HG02981 (cell line): ENCODE measurements around the gene STK35.

Experiments used
- ATAC-seq: cut with Tn5 transposase; IDR thresholded peaks from one replicate; pipeline ENCODE4 v1.9.1; 2021; ENCODE audit warnings: mild to moderate bottlenecking, moderate library complexity; ENCODE audit not compliant: unreplicated experiment

STK35 gene

GRCh38 chr20:2103461-2104153 lies 2.0 kb downstream of the STK35 start:
- ATAC-seq, result no peak

- ATAC-seq, result no peak
These were observed 2.6 kb downstream of the STK35 start for GRCh38 chr20:2104236-2104635.

- no peak for ATAC-seq
These were observed 6.9 kb downstream of the STK35 start for GRCh38 chr20:2108498-2108897.

- ATAC-seq, result no peak
These were observed 7.4 kb downstream of the STK35 start for GRCh38 chr20:2108987-2109386.

- no peak for ATAC-seq
These were observed 8.0 kb downstream of the STK35 start for GRCh38 chr20:2109425-2110210.

- no peak for ATAC-seq
These were observed 11.3 kb downstream of the STK35 start for GRCh38 chr20:2112910-2113309.

- ATAC-seq, result no peak
These were observed 12.7 kb downstream of the STK35 start for GRCh38 chr20:2114127-2114959.

- ATAC-seq, result no peak
These were observed 13.5 kb downstream of the STK35 start for GRCh38 chr20:2114990-2115681.

- no peak for ATAC-seq
These were observed 14.7 kb downstream of the STK35 start for GRCh38 chr20:2116170-2116940.

- no peak for ATAC-seq
These were observed 17.2 kb downstream of the STK35 start for GRCh38 chr20:2118783-2119182.

GRCh38 chr20:2122936-2123335 lies 21.3 kb downstream of the STK35 start:
- ATAC-seq, result no peak

GRCh38 chr20:2123720-2124119 lies 22.1 kb downstream of the STK35 start:
- ATAC-seq, result no peak

- ATAC-seq, result no peak
These were observed 23.1 kb downstream of the STK35 start for GRCh38 chr20:2124564-2125213.

- no peak for ATAC-seq
These were observed 24.0 kb downstream of the STK35 start for GRCh38 chr20:2125474-2126112.

GRCh38 chr20:2127238-2127637 lies 25.6 kb downstream of the STK35 start:
- no peak for ATAC-seq

- no peak for ATAC-seq
These were observed 26.9 kb downstream of the STK35 start for GRCh38 chr20:2128542-2128941.

GRCh38 chr20:2130062-2130591 lies 28.5 kb downstream of the STK35 start:
- no peak for ATAC-seq

GRCh38 chr20:2130683-2131082 lies 29.1 kb downstream of the STK35 start:
- no peak for ATAC-seq

- no peak for ATAC-seq
These were observed 29.7 kb downstream of the STK35 start for GRCh38 chr20:2131366-2131765.
